HCT116 (cell line): ENCODE measurements around the gene MLKL. TPM values are rescaled to one million over a fixed set of nuclear protein-coding genes. Genes with fewer than 3 reads are reported as not detected.

ENCODE experiments used
- ATAC-seq: fragments of 200-7000 bp; cut with Tn5 transposase; 2 replicates; pipeline ENCODE4 v1.9.1; 2020; ENCODE audit warnings: mild to moderate bottlenecking, moderate library complexity
- BruUV-seq: library from RNA; stranded (reverse); fragments of 400-500 nt; replicated peaks from 2 replicates; lab custom pipeline; 2021; lab: Mats Ljungman, UMichigan
- CTCF ChIA-PET: fragments of 300-600 bp; sonication (Branson Sonifier 250); formaldehyde crosslinking; loops from one replicate; lab custom pipeline; 2021; ENCODE audit warnings: antibody characterized with exemption; lab: Charles Lee
- POLR2A ChIA-PET: fragments of 300-600, 350-600 bp; sonication (Branson Sonifier 250); formaldehyde crosslinking; loops from one replicate; lab custom pipeline; 2021; ENCODE audit warnings: antibody characterized with exemption; lab: Charles Lee
- RAD21 ChIA-PET, 2 experiments: fragments of 300-600 bp; sonication (Branson Sonifier 250); formaldehyde crosslinking; loops; one replicate each; lab custom pipeline; 2023; ENCODE audit warnings: low total read pairs in 2 of 2; ENCODE audit not compliant: uncharacterized antibody in 2 of 2, unreplicated experiment in 2 of 2, low non-redundant PET in 1 of 2; lab: Charles Lee
- DNase-seq: peaks from one replicate; pipeline ENCODE4 v3.0.0-alpha.2; 2010; ENCODE audit warnings: low read depth, low spot score
- H2AFZ ChIP-seq: fragments of 200-600 bp; shearing (Covaris generic), sonication (generic); 2 replicates; pipeline ENCODE4 v1.6.1; 2017; ENCODE audit warnings: low read depth, mixed run types, mixed read lengths, antibody characterized with exemption, low read length; ENCODE audit not compliant: poor library complexity, severe bottlenecking
- H3K27ac ChIP-seq: 2 replicates; pipeline ENCODE4 v1.5.1; 2012; ENCODE audit warnings: low read depth, low read length
- H3K27me3 ChIP-seq: fragments of 200-600 bp; sonication (generic); 2 replicates; pipeline ENCODE4 v1.6.1; 2016; ENCODE audit warnings: mixed run types, low read length, mixed read lengths; ENCODE audit not compliant: insufficient read depth
- H3K36me3 ChIP-seq, 2 experiments: fragments of 200-500 bp in 1 of 2; fragments of 200-600 bp in 1 of 2; sonication (Bioruptor generic) in 1 of 2; sonication (generic) in 1 of 2; 2 replicates each; pipeline versions ENCODE4 v1.5.1 to v1.6.1; 2014 to 2016; ENCODE audit warnings: low read length in 2 of 2, inconsistent platforms in 1 of 2, mixed read lengths in 1 of 2, mixed run types in 1 of 2; ENCODE audit not compliant: insufficient read depth in 2 of 2, control insufficient read depth in 1 of 2
- H3K4me1 ChIP-seq, 2 experiments: fragments of 200-600 bp in 1 of 2; sonication (generic) in 1 of 2; 2 replicates each; pipeline versions ENCODE4 v1.5.1 to v1.6.1; 2012 to 2017; ENCODE audit warnings: low read length in 2 of 2, inconsistent platforms in 1 of 2, mild to moderate bottlenecking in 1 of 2, mixed read lengths in 1 of 2, mixed run types in 1 of 2, moderate library complexity in 1 of 2; ENCODE audit not compliant: insufficient read depth in 2 of 2, control insufficient read depth in 1 of 2
- H3K4me2 ChIP-seq: fragments of 200-600 bp; sonication (generic); 2 replicates; pipeline ENCODE4 v1.6.1; 2017; ENCODE audit warnings: mixed run types, low read length, mixed read lengths
- H3K4me3 ChIP-seq, 2 experiments: fragments of 200-600 bp in 1 of 2; sonication (generic) in 1 of 2; replicated peaks in 1 of 2; 2 replicates each; pipeline ENCODE4 v1.5.1; 2011 to 2016; ENCODE audit warnings: low read length in 2 of 2, control low read depth in 1 of 2, low read depth in 1 of 2, mild to moderate bottlenecking in 1 of 2, mixed read lengths in 1 of 2, mixed run types in 1 of 2
- H3K79me2 ChIP-seq: fragments of 200-600 bp; sonication (generic); 2 replicates; pipeline ENCODE4 v1.6.1; 2017; ENCODE audit warnings: mild to moderate bottlenecking, mixed run types, low read length, moderate library complexity, mixed read lengths; ENCODE audit not compliant: insufficient read depth
- H3K9ac ChIP-seq: fragments of 200-600 bp; sonication (generic); 2 replicates; pipeline ENCODE4 v1.6.1; 2016; ENCODE audit warnings: low read length, mixed read lengths
- H3K9me2 ChIP-seq: fragments of 200-600 bp; sonication (generic), shearing (Covaris generic); 2 replicates; pipeline ENCODE4 v1.6.1; 2017; ENCODE audit warnings: mixed run types, mild to moderate bottlenecking, moderate library complexity; ENCODE audit not compliant: insufficient read depth
- H3K9me3 ChIP-seq, 2 experiments: fragments of 200-500 bp in 1 of 2; fragments of 200-600 bp in 1 of 2; sonication (Bioruptor generic) in 1 of 2; sonication (generic) in 1 of 2; 2 replicates each; pipeline ENCODE4 v1.6.1; 2014 to 2017; ENCODE audit warnings: low read length in 2 of 2, mixed read lengths in 2 of 2, inconsistent platforms in 1 of 2, low read depth in 1 of 2, mild to moderate bottlenecking in 1 of 2, mixed run types in 1 of 2, moderate library complexity in 1 of 2; ENCODE audit not compliant: control insufficient read depth in 1 of 2, insufficient read depth in 1 of 2
- H4K20me1 ChIP-seq: fragments of 200-600 bp; sonication (generic), shearing (Covaris generic); 2 replicates; pipeline ENCODE4 v1.6.1; 2017; ENCODE audit warnings: mixed run types, mild to moderate bottlenecking, moderate library complexity; ENCODE audit not compliant: insufficient read depth
- ATF3 ChIP-seq: IDR thresholded peaks from 2 replicates; pipeline ENCODE4 v1.6.1; 2012
- CTCF ChIP-seq, 3 experiments: fragments of 200-600 bp in 1 of 3; sonication (generic) in 1 of 3; IDR thresholded peaks in 2 of 3; conservative IDR thresholded peaks in 1 of 3; 2 replicates each; pipeline ENCODE4 v1.5.1; 2012 to 2017; ENCODE audit warnings: low read depth in 2 of 3, low read length in 2 of 3, antibody characterized with exemption in 1 of 3, borderline replicate concordance in 1 of 3, control low read depth in 1 of 3, mild to moderate bottlenecking in 1 of 3, mixed read lengths in 1 of 3, mixed run types in 1 of 3, moderate library complexity in 1 of 3; ENCODE audit not compliant: insufficient read depth in 1 of 3
- EGR1 ChIP-seq: IDR thresholded peaks from 2 replicates; pipeline ENCODE4 v1.6.1; 2012; ENCODE audit warnings: low read depth
- ELF1 ChIP-seq: IDR thresholded peaks from 2 replicates; pipeline ENCODE4 v1.6.1; 2012; ENCODE audit warnings: low read depth, borderline replicate concordance
- EZH2 ChIP-seq: fragments of 200-600 bp; sonication (generic); IDR thresholded peaks from 2 replicates; pipeline ENCODE4 v1.6.1; 2017; ENCODE audit warnings: antibody characterized with exemption, mixed run types
- FOSL1 ChIP-seq: IDR thresholded peaks from 2 replicates; pipeline ENCODE4 v1.6.1; 2012; ENCODE audit warnings: low read depth
- JUND ChIP-seq: IDR thresholded peaks from 2 replicates; pipeline ENCODE4 v1.6.1; 2012
- MAX ChIP-seq: IDR thresholded peaks from 2 replicates; pipeline ENCODE4 v1.6.1; 2012
- POLR2A ChIP-seq: IDR thresholded peaks from 2 replicates; pipeline ENCODE4 v1.7.0; 2011; ENCODE audit warnings: borderline replicate concordance; ENCODE audit not compliant: insufficient read depth, insufficient read length; ENCODE audit errors: extremely low read depth
- RAD21 ChIP-seq: IDR thresholded peaks from 2 replicates; pipeline ENCODE4 v1.6.1; 2012; ENCODE audit warnings: low read depth, mild to moderate bottlenecking
- REST ChIP-seq: IDR thresholded peaks from 2 replicates; pipeline ENCODE4 v1.6.1; 2012; ENCODE audit warnings: low read depth
- SP1 ChIP-seq: IDR thresholded peaks from 2 replicates; pipeline ENCODE4 v1.6.1; 2012; ENCODE audit warnings: low read depth
- SRF ChIP-seq: IDR thresholded peaks from 2 replicates; pipeline ENCODE4 v1.6.1; 2012; ENCODE audit warnings: low read depth
- TCF7L2 ChIP-seq: IDR thresholded peaks from 2 replicates; pipeline ENCODE4 v1.7.0; 2011; ENCODE audit warnings: borderline replicate concordance, inconsistent platforms; ENCODE audit not compliant: insufficient read depth, insufficient read length; ENCODE audit errors: extremely low read depth
- YY1 ChIP-seq: IDR thresholded peaks from 2 replicates; pipeline ENCODE4 v1.6.1; 2011; ENCODE audit warnings: low read length, low read depth, moderate library complexity, mild to moderate bottlenecking; ENCODE audit not compliant: insufficient replicate concordance; ENCODE audit errors: extremely low read depth
- ZBTB33 ChIP-seq: IDR thresholded peaks from 2 replicates; pipeline ENCODE4 v1.6.1; 2011; ENCODE audit warnings: mild to moderate bottlenecking, low read length, moderate library complexity; ENCODE audit not compliant: insufficient replicate concordance; ENCODE audit errors: extremely low read depth
- intact Hi-C: fragments of 100-400 bp; cut with micrococcal nuclease; formaldehyde crosslinking; loops from 2 replicates; pipeline ENCODE4 v1.10.0; 2022
- total RNA-seq: library from RNA; stranded (reverse); gene quantifications from one replicate; pipeline ENCODE4 v1.2.1, GENCODE V29; 2021; ENCODE audit not compliant: unreplicated experiment

The MLKL gene
- total RNA-seq, 1 experiment from 2014 or later, result 8.3 TPM

- ATAC-seq (no peak), DNase-seq (no peak)
- Histone ChIP-seq H3K27me3 (no peaks in the 10 kb centered on the region), H3K9ac (no peak overlapping the region), H3K4me1 (no peaks in the 10 kb centered on the region), H3K9me3 (no peaks in the 10 kb centered on the region), H3K4me2 (no peak overlapping the region), H3K79me2 (no peaks in the 10 kb centered on the region), H3K36me3 (no peaks in the 10 kb centered on the region), H3K4me3 (no peak overlapping the region), H2AFZ (no peak overlapping the region), H4K20me1 (no peaks in the 10 kb centered on the region), H3K27ac (no peak overlapping the region), H3K9me2 (no peaks in the 10 kb centered on the region)
- POLR2A ChIA-PET, result no interaction called here
- no peak for TF ChIP-seq EZH2
- TF ChIP-seq ATF3, result no peak
- TF ChIP-seq REST, result no peak
- no peak for TF ChIP-seq YY1
- TF ChIP-seq ELF1, result no peak
- no peak for TF ChIP-seq EGR1
- no peak for TF ChIP-seq JUND
- TF ChIP-seq CTCF (IDR thresholded peaks at IDR 0.05 in 2 of 3, conservative IDR thresholded peaks at IDR 0.05 in 1 of 3; ENCODE audit: borderline replicate concordance in 1 of 3, insufficient read depth in 1 of 3, low read depth in 2 of 3, low read length in 2 of 3), result no peak
- no peak for TF ChIP-seq POLR2A
- no peak for TF ChIP-seq ZBTB33
- no peak for TF ChIP-seq RAD21
- no peak for TF ChIP-seq TCF7L2
- no peak for TF ChIP-seq FOSL1
- no peak for TF ChIP-seq SP1
- TF ChIP-seq MAX, result no peak
- no peak for TF ChIP-seq SRF
- RAD21 ChIA-PET, result no interaction called here
- CTCF ChIA-PET, result interaction anchor here (1.2 kb wide), 1 partner anchor 145 kb away, joined by 6 read pairs; no protein-coding TSS in a partner anchor
- intact Hi-C loops, result no loop called here
- no TSS peak for BruUV-seq
These were observed 17.5 kb upstream of the MLKL start for GRCh38 chr16:74718140-74718539.
